HL-60/S4 (cell line): ENCODE data around the gene PSMB7.

Experiments used
- in situ Hi-C: fragments of 300-500 bp; cut with MboI; formaldehyde crosslinking; loops from 2 replicates; pipeline ENCODE4 v1.14.3; 2022; ENCODE audit warnings: low sequenced_read_pairs

PSMB7 gene

GRCh38 chr9:124415102-124415851, at the start of gene PSMB7:
PSMB7 (minus strand) TSS chr9:124415442; CDS start chr9:124415425, 17 bp downstream.
- in situ Hi-C loops: no loop called here

- in situ Hi-C loops: no loop called here
Measured at GRCh38 chr9:124462739-124463138, 47.5 kb upstream of the PSMB7 start.

GRCh38 chr9:124458441-124458840, 43.2 kb upstream of the PSMB7 start:
- in situ Hi-C loops: no loop called here

GRCh38 chr9:124457887-124458431, 42.7 kb upstream of the PSMB7 start:
- in situ Hi-C loops: no loop called here

GRCh38 chr9:124457079-124457886, 42.0 kb upstream of the PSMB7 start:
- in situ Hi-C loops: no loop called here

- in situ Hi-C loops: no loop called here
Measured at GRCh38 chr9:124456341-124457078, 41.3 kb upstream of the PSMB7 start.

- in situ Hi-C loops: no loop called here
Measured at GRCh38 chr9:124455820-124456219, 40.6 kb upstream of the PSMB7 start.

GRCh38 chr9:124454791-124455443, 39.7 kb upstream of the PSMB7 start:
- in situ Hi-C loops: no loop called here

- in situ Hi-C loops: no loop called here
Measured at GRCh38 chr9:124454296-124454695, 39.1 kb upstream of the PSMB7 start.

- in situ Hi-C loops: no loop called here
Measured at GRCh38 chr9:124453586-124454191, 38.4 kb upstream of the PSMB7 start.

- in situ Hi-C loops: no loop called here
Measured at GRCh38 chr9:124452841-124453585, 37.8 kb upstream of the PSMB7 start.

GRCh38 chr9:124452326-124452725, 37.1 kb upstream of the PSMB7 start:
- in situ Hi-C loops: no loop called here

GRCh38 chr9:124450931-124451661, 35.9 kb upstream of the PSMB7 start:
- in situ Hi-C loops: no loop called here

GRCh38 chr9:124450241-124450924, 35.1 kb upstream of the PSMB7 start, which contains the start of gene ADGRD2:
ADGRD2 (plus strand) TSS chr9:124450451; CDS start chr9:124451667, 1,216 bp downstream.
- in situ Hi-C loops: no loop called here

GRCh38 chr9:124449381-124450151, 34.3 kb upstream of the PSMB7 start:
- in situ Hi-C loops: no loop called here

- in situ Hi-C loops: no loop called here
Measured at GRCh38 chr9:124448019-124448418, 32.8 kb upstream of the PSMB7 start.

GRCh38 chr9:124447297-124447661, 32.0 kb upstream of the PSMB7 start:
- in situ Hi-C loops: no loop called here
